IMR-90 (cell line): Measurements from ENCODE around the gene ALCAM. TPM values are rescaled to one million over a fixed set of nuclear protein-coding genes. Genes with fewer than 3 reads are reported as not detected.
A peak's percentile ranks its signal among the peaks of the same experiment; 100 is the strongest.

Experiments used
- ATAC-seq: fragments of 200-7000 bp; cut with Tn5 transposase; 2 replicates; pipeline ENCODE4 v1.9.1; 2020; ENCODE audit warnings: low read depth, mild to moderate bottlenecking, moderate library complexity
- BruUV-seq: library from RNA; stranded (reverse); fragments of 400-500 nt; replicated peaks from 2 replicates; lab custom pipeline; 2021; lab: Mats Ljungman, UMichigan
- CTCF ChIA-PET: fragments of 300-600 bp; formaldehyde crosslinking; extraction: SDS; loops from one replicate; lab custom pipeline; 2021; ENCODE audit warnings: antibody characterized with exemption; lab: Yijun Ruan, JAX
- POLR2A ChIA-PET: fragments of 300-600 bp; sonication (Branson Sonifier 250); formaldehyde crosslinking; loops from one replicate; lab custom pipeline; 2022; ENCODE audit warnings: antibody characterized with exemption; ENCODE audit not compliant: unreplicated experiment; lab: Charles Lee
- DNase-seq: peaks from one replicate; pipeline ENCODE4 v3.0.0; 2013
- H2AFZ ChIP-seq: replicated peaks from 2 replicates; pipeline ENCODE3; 2013; ENCODE audit warnings: low read length, mild to moderate bottlenecking; ENCODE audit not compliant: poor library complexity
- H2AK5ac ChIP-seq: 2 replicates; pipeline ENCODE4 v1.6.1; 2013; ENCODE audit warnings: low read depth, low read length, inconsistent platforms
- H2AK9ac ChIP-seq: replicated peaks from 2 replicates; pipeline ENCODE3; 2013; ENCODE audit warnings: mild to moderate bottlenecking, low read depth, low read length, moderate library complexity; ENCODE audit not compliant: poor library complexity
- H2BK120ac ChIP-seq: 2 replicates; pipeline ENCODE4 v1.6.1; 2013; ENCODE audit warnings: low read depth, low read length, inconsistent platforms
- H2BK15ac ChIP-seq: 3 replicates; pipeline ENCODE4 v1.6.1; 2013; ENCODE audit warnings: low read depth, low read length, inconsistent platforms
- H2BK20ac ChIP-seq: 2 replicates; pipeline ENCODE4 v1.6.1; 2013; ENCODE audit warnings: low read depth, mild to moderate bottlenecking, inconsistent platforms, low read length, moderate library complexity
- H2BK5ac ChIP-seq: 2 replicates; pipeline ENCODE4 v1.6.1; 2013; ENCODE audit warnings: mild to moderate bottlenecking, low read depth, low read length, inconsistent platforms; ENCODE audit not compliant: poor library complexity, severe bottlenecking
- H3K14ac ChIP-seq: replicated peaks from 2 replicates; pipeline ENCODE4 v1.6.1; 2013; ENCODE audit warnings: low read depth, low read length, inconsistent platforms
- H3K18ac ChIP-seq: 2 replicates; pipeline ENCODE4 v1.6.1; 2013; ENCODE audit warnings: low read depth, low read length, control low read depth
- H3K23ac ChIP-seq: 2 replicates; pipeline ENCODE4 v1.6.1; 2013; ENCODE audit warnings: low read depth, low read length, inconsistent platforms
- H3K27ac ChIP-seq: 2 replicates; pipeline ENCODE4 v1.5.1; 2013; ENCODE audit warnings: mild to moderate bottlenecking, control low read depth, low read length; ENCODE audit not compliant: insufficient read depth
- H3K27me3 ChIP-seq: 2 replicates; pipeline ENCODE4 v1.6.1; 2013; ENCODE audit warnings: low read length; ENCODE audit not compliant: control insufficient read depth, insufficient read depth
- H3K36me3 ChIP-seq: 2 replicates; pipeline ENCODE4 v1.6.1; 2013; ENCODE audit warnings: low read length, mixed read lengths; ENCODE audit not compliant: control insufficient read depth, insufficient read depth
- H3K4ac ChIP-seq: 2 replicates; pipeline ENCODE4 v1.6.1; 2013; ENCODE audit warnings: low read depth, low read length, inconsistent platforms
- H3K4me1 ChIP-seq: 2 replicates; pipeline ENCODE4 v1.6.1; 2013; ENCODE audit warnings: low read length, mixed read lengths; ENCODE audit not compliant: control insufficient read depth, insufficient read depth
- H3K4me2 ChIP-seq: 2 replicates; pipeline ENCODE4 v1.6.1; 2013; ENCODE audit warnings: low read depth, mild to moderate bottlenecking, control low read depth, low read length, moderate library complexity
- H3K4me3 ChIP-seq: 2 replicates; pipeline ENCODE4 v1.5.1; 2013; ENCODE audit warnings: low read depth, mild to moderate bottlenecking, control low read depth, low read length, moderate library complexity; ENCODE audit not compliant: insufficient read depth
- H3K56ac ChIP-seq: 2 replicates; pipeline ENCODE4 v1.6.1; 2013; ENCODE audit warnings: low read length, inconsistent platforms; ENCODE audit not compliant: insufficient read depth; ENCODE audit errors: extremely low read depth
- H3K79me1 ChIP-seq, 2 experiments: 2 replicates each; pipeline ENCODE4 v1.6.1; 2013; ENCODE audit warnings: low read length in 2 of 2, inconsistent platforms in 1 of 2, low read depth in 1 of 2
- H3K9ac ChIP-seq: 2 replicates; pipeline ENCODE4 v1.6.1; 2013; ENCODE audit warnings: low read depth, low read length, control low read depth
- H3K9me1 ChIP-seq: 2 replicates; pipeline ENCODE4 v1.6.1; 2013; ENCODE audit warnings: low read length, inconsistent platforms; ENCODE audit not compliant: insufficient read depth
- H3K9me3 ChIP-seq: 2 replicates; pipeline ENCODE4 v1.6.1; 2013; ENCODE audit warnings: low read length; ENCODE audit not compliant: control insufficient read depth, insufficient read depth
- H4K20me1 ChIP-seq: 2 replicates; pipeline ENCODE4 v1.6.1; 2013; ENCODE audit warnings: low read length, inconsistent platforms; ENCODE audit not compliant: insufficient read depth
- H4K5ac ChIP-seq: 2 replicates; pipeline ENCODE4 v1.6.1; 2013; ENCODE audit warnings: mild to moderate bottlenecking, low read depth, low read length, control low read depth
- H4K8ac ChIP-seq, 2 experiments: 2 replicates each; pipeline ENCODE4 v1.6.1; 2013; ENCODE audit warnings: low read depth in 2 of 2, low read length in 2 of 2, control low read depth in 1 of 2, inconsistent platforms in 1 of 2
- H4K91ac ChIP-seq: 2 replicates; pipeline ENCODE4 v1.6.1; 2013; ENCODE audit warnings: low read depth, low read length, inconsistent platforms; ENCODE audit not compliant: insufficient read depth
- MAFK ChIP-seq: IDR thresholded peaks from 2 replicates; pipeline ENCODE4 v1.6.1; 2012; ENCODE audit warnings: low read depth, low read length, improper control_type of control experiment
- RAD21 ChIP-seq: IDR thresholded peaks from 2 replicates; pipeline ENCODE4 v1.6.1; 2012; ENCODE audit warnings: low read length, improper control_type of control experiment
- RFX5 ChIP-seq: IDR thresholded peaks from 2 replicates; pipeline ENCODE4 v1.8.0; 2012; ENCODE audit warnings: low read depth, mild to moderate bottlenecking, low read length, moderate library complexity
- WGBS, 2 experiments: methylation state at CpG; one replicate each; pipeline versions ENCODE4 v1.1.5 to v1.1.7; 2013; ENCODE audit warnings: missing lambda C conversion rate in 2 of 2; ENCODE audit not compliant: insufficient read length in 1 of 2; ENCODE audit errors: extremely low coverage in 2 of 2; 5-methylcytosine and 5-hydroxymethylcytosine counted together
- dilution Hi-C: fragments of 300-500 bp; cut with HindIII; formaldehyde crosslinking; loops from one replicate; pipeline ENCODE4 v1.14.3; 2018; ENCODE audit warnings: low sequenced_read_pairs; ENCODE audit not compliant: unreplicated experiment
- in situ Hi-C: fragments of 300-500 bp; cut with MboI; formaldehyde crosslinking; loops from 3 replicates; pipeline ENCODE4 v1.14.3; 2019; ENCODE audit warnings: low sequenced_read_pairs, inconsistent platforms, mixed read lengths
- intact Hi-C: fragments of 100-400 bp; cut with micrococcal nuclease; formaldehyde crosslinking; loops from 2 replicates; pipeline ENCODE4 v1.10.0; 2022
- polyA plus RNA-seq, 3 experiments: library from polyadenylated mRNA; depleted of rRNA; stranded (reverse); fragments of >200 nt; gene quantifications; 2 replicates each; pipeline ENCODE4 v1.2.3, GENCODE V29; 2012; ENCODE audit warnings: low replicate concordance in 1 of 3
- total RNA-seq: library from RNA; depleted of rRNA; stranded (reverse); fragments of >200 nt; gene quantifications from 2 replicates; pipeline ENCODE4 v1.2.3, GENCODE V29; 2012

Gene ALCAM
- total and polyA plus RNA-seq, 2 of the 4 experiments (the other 2 are of a cell fraction): 117 to 423 TPM

GRCh38 chr3:105414841-105415240 is 48.1 kb downstream of the ALCAM start:
- dilution Hi-C loops (no loop called here), intact Hi-C loops (loop anchor here (2.0 kb wide), 1 partner anchor 14 kb away; no protein-coding TSS in a partner anchor), in situ Hi-C loops (no loop called here)
- Histone ChIP-seq H2BK20ac (0 out of 2 replicates have a peak overlapping the region, but pooled peaks have one; percentile 10), H4K20me1 (peaks cover 6% of the 10 kb centered on the region; the same call in 1 of the 2 replicates), H2AK9ac (no peak overlapping the region), H4K8ac (peak overlapping the region in 1 of 2 experiments; percentile 36; a peak in 2 of 4 replicates), H2BK5ac (peak overlapping the region; percentile 51), H3K9ac (no peak overlapping the region), H3K79me1 (peaks cover 16 to 61% of the 10 kb centered on the region in 2 experiments), H3K56ac (no peak overlapping the region), H3K18ac (no peak overlapping the region), H3K27ac (no peak overlapping the region), H4K91ac (no peak overlapping the region), H3K14ac (0 out of 2 replicates have a peak overlapping the region, but pooled peaks have one; percentile 43), H3K9me1 (peaks cover 2% of the 10 kb centered on the region; the same call in 1 of the 2 replicates), H3K27me3 (no peaks in the 10 kb centered on the region), H2AK5ac (no peak overlapping the region), H2AFZ (no peak overlapping the region), H3K9me3 (no peaks in the 10 kb centered on the region), H3K23ac (0 out of 2 replicates have a peak overlapping the region, but pooled peaks have one; percentile 28), H3K4me2 (peak overlapping the region; percentile 1; the same call in 1 of the 2 replicates), H3K4me1 (peaks cover 2% of the 10 kb centered on the region; the same call in 1 of the 2 replicates), H3K4ac (no peak overlapping the region), H3K36me3 (no peaks in the 10 kb centered on the region), H2BK120ac (no peak overlapping the region), H3K4me3 (no peak overlapping the region), H4K5ac (no peak overlapping the region), H2BK15ac (no peak overlapping the region; the same call in 2 of the 3 replicates)
- POLR2A ChIA-PET: interaction anchor here (0.6 kb wide), 1 partner anchor 47 kb away, joined by 6 read pairs; no protein-coding TSS in a partner anchor
- TF ChIP-seq RFX5 (no peak), MAFK (peak; percentile 27; the same call in 1 of the 2 replicates), RAD21 (no peak)
- peak; percentile 82 for DNase-seq
- no CpG with 5 or more reads among the region's 4 CpGs for WGBS, 2 experiments
- peak; percentile 80 for ATAC-seq
- no TSS peak for BruUV-seq
- CTCF ChIA-PET: interaction anchor here (1.3 kb wide), 1 partner anchor 45 kb away, joined by 3 read pairs; no protein-coding TSS in a partner anchor
